ENCODE measurements around the gene PRND.

The PRND gene

GRCh38 chr20:4765681-4766080 is 44.0 kb downstream of the PRND start:
- TF ChIP-seq RAD21 (IDR thresholded peaks at IDR 0.05; ENCODE audit: low read depth): no peak
- TF ChIP-seq NFIC (IDR thresholded peaks at IDR 0.05): no peak
- TF ChIP-seq MAX (IDR thresholded peaks at IDR 0.05): no peak
- no peak for TF ChIP-seq EP300 (IDR thresholded peaks at IDR 0.05; ENCODE audit: borderline replicate concordance)
- TF ChIP-seq TCF12 (IDR thresholded peaks at IDR 0.05; ENCODE audit: low read depth): no peak
- TF ChIP-seq CREB1 (IDR thresholded peaks at IDR 0.05; ENCODE audit: low read depth): no peak
- no peak for TF ChIP-seq EGR1 (IDR thresholded peaks at IDR 0.05)
- no peak for TF ChIP-seq ZBTB7A (IDR thresholded peaks at IDR 0.05; ENCODE audit: low read depth)
- TF ChIP-seq YY1 (IDR thresholded peaks at IDR 0.05; ENCODE audit: low read depth): no peak
- no peak for TF ChIP-seq FOXM1 (IDR thresholded peaks at IDR 0.05; ENCODE audit: borderline replicate concordance, low read depth)

GRCh38 chr20:4766631-4767030 is 44.9 kb downstream of the PRND start:
- TF ChIP-seq EP300 (IDR thresholded peaks at IDR 0.05; ENCODE audit: borderline replicate concordance) (no peak), CEBPB (IDR thresholded peaks at IDR 0.05) (no peak), ZBTB7A (IDR thresholded peaks at IDR 0.05; ENCODE audit: low read depth) (no peak), USF1 (IDR thresholded peaks at IDR 0.05) (no peak), TEAD4 (IDR thresholded peaks at IDR 0.05) (no peak), TAF1 (IDR thresholded peaks at IDR 0.05; ENCODE audit: low read depth) (no peak), NFIC (IDR thresholded peaks at IDR 0.05) (no peak), CREB1 (IDR thresholded peaks at IDR 0.05; ENCODE audit: low read depth) (no peak), MAX (IDR thresholded peaks at IDR 0.05) (no peak), TCF12 (IDR thresholded peaks at IDR 0.05; ENCODE audit: low read depth) (no peak), FOXM1 (IDR thresholded peaks at IDR 0.05; ENCODE audit: borderline replicate concordance, low read depth) (no peak), EGR1 (IDR thresholded peaks at IDR 0.05) (no peak), REST (IDR thresholded peaks at IDR 0.05; ENCODE audit: low read depth) (no peak), RAD21 (IDR thresholded peaks at IDR 0.05; ENCODE audit: low read depth) (no peak), YY1 (IDR thresholded peaks at IDR 0.05; ENCODE audit: low read depth) (no peak)

- no peak for TF ChIP-seq RAD21 (IDR thresholded peaks at IDR 0.05; ENCODE audit: low read depth)
- TF ChIP-seq TEAD4 (IDR thresholded peaks at IDR 0.05): no peak
- no peak for TF ChIP-seq EP300 (IDR thresholded peaks at IDR 0.05; ENCODE audit: borderline replicate concordance)
- no peak for TF ChIP-seq NFIC (IDR thresholded peaks at IDR 0.05)
- TF ChIP-seq CEBPB (IDR thresholded peaks at IDR 0.05): no peak
- no peak for TF ChIP-seq ZBTB7A (IDR thresholded peaks at IDR 0.05; ENCODE audit: low read depth)
- TF ChIP-seq MAX (IDR thresholded peaks at IDR 0.05): no peak
- TF ChIP-seq TCF12 (IDR thresholded peaks at IDR 0.05; ENCODE audit: low read depth): no peak
- no peak for TF ChIP-seq REST (IDR thresholded peaks at IDR 0.05; ENCODE audit: low read depth)
- no peak for TF ChIP-seq YY1 (IDR thresholded peaks at IDR 0.05; ENCODE audit: low read depth)
- TF ChIP-seq CREB1 (IDR thresholded peaks at IDR 0.05; ENCODE audit: low read depth): no peak
- TF ChIP-seq TAF1 (IDR thresholded peaks at IDR 0.05; ENCODE audit: low read depth): no peak
- TF ChIP-seq FOXM1 (IDR thresholded peaks at IDR 0.05; ENCODE audit: borderline replicate concordance, low read depth): no peak
- no peak for TF ChIP-seq USF1 (IDR thresholded peaks at IDR 0.05)
- TF ChIP-seq EGR1 (IDR thresholded peaks at IDR 0.05): no peak
Measured at GRCh38 chr20:4767084-4767483, 45.4 kb downstream of the PRND start.

- TF ChIP-seq USF1 (IDR thresholded peaks at IDR 0.05) (no peak), EP300 (IDR thresholded peaks at IDR 0.05; ENCODE audit: borderline replicate concordance) (no peak), CEBPB (IDR thresholded peaks at IDR 0.05) (no peak), TEAD4 (IDR thresholded peaks at IDR 0.05) (no peak), CREB1 (IDR thresholded peaks at IDR 0.05; ENCODE audit: low read depth) (no peak), REST (IDR thresholded peaks at IDR 0.05; ENCODE audit: low read depth) (no peak), MAX (IDR thresholded peaks at IDR 0.05) (no peak), TAF1 (IDR thresholded peaks at IDR 0.05; ENCODE audit: low read depth) (no peak), EGR1 (IDR thresholded peaks at IDR 0.05) (no peak), TCF12 (IDR thresholded peaks at IDR 0.05; ENCODE audit: low read depth) (no peak), YY1 (IDR thresholded peaks at IDR 0.05; ENCODE audit: low read depth) (no peak), RAD21 (IDR thresholded peaks at IDR 0.05; ENCODE audit: low read depth) (no peak), NFIC (IDR thresholded peaks at IDR 0.05) (no peak), ZBTB7A (IDR thresholded peaks at IDR 0.05; ENCODE audit: low read depth) (no peak), FOXM1 (IDR thresholded peaks at IDR 0.05; ENCODE audit: borderline replicate concordance, low read depth) (no peak)
Measured at GRCh38 chr20:4769328-4769727, 47.6 kb downstream of the PRND start.

All from Ishikawa (cell line).